Activated CD4-positive, alpha-beta T cell treated with anti-CD3 and anti-CD28 coated beads for 1 hour (primary cell): Measurements from ENCODE around the gene NEGR1.

Experiments
- DNase-seq: peaks from one replicate; pipeline ENCODE4 v3.0.0-alpha.2; 2020

NEGR1 gene

DNA sequence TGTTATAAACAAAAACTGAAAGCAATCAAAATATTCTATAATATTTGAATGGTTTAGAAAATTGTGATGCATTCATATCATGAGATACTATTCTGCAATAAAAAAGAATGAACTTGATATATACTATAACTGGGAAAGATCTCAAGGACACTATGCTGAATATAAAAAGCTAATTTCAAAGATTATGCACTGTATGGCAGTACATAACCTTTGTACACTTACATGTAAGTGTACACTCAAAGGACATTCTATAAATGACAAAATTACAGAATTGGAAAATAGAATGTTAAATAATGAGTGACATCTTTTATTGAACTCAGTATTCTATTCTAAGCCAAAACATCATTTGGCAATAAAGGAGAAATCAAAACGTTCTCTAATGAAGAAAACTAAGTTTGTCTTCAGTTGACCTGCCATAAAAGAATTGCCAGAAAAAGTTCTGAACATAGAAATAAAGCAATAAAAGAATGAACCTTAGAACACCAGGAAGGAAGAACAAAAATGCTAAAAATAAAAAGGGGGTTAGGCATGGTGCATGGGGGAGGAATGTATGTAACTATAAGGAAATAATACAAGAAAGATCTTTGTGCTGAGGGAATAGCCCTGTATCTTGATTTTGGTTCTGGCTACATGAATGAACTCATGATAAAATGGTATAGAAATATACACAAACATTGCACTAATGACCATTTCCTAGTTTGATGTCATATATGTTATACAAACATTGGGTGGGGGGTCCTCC, 519.7 kb downstream of the NEGR1 start:
- no peak for DNase-seq

DNA sequence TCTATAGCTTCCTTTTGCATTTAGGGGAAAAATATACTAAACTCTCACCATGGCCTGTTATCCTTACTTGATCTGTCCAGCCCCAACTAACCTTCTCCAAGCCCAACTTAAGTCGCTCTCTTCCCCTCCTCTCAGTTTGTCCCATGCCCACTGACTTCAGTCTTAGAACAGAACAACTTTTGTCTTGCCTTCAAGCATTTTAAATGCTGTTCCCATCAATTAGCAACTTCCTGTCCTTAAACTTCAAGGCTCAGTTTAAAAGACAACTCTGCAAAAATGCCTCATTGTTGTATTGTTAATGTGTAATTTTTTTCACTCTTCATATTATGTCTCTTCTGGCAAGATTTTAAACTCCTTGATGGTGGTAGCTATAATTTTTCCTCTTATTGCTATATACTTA, 526.9 kb downstream of the NEGR1 start:
- no peak for DNase-seq

GRCh38 chr1:71753746-71754145, 528.6 kb downstream of the NEGR1 start:
- DNase-seq, result no peak

DNA sequence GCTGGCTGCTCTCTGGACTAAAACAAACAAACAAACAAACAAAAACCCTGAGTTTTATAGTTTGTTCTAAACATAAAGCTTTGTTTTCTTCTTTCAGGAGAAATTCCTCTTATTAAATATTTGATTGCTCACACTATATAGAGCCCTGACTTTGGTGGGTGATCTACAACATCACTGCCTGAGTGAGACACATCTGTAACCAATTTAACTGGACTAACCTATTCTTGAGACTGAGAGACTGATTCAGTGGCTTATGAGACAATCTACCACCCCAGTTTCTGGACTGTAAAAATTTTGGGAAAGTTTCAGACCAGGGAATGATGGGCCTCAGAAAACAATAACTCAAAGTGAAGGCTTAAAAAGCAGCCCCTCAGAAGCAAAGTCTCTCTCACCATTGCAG, 537.0 kb downstream of the NEGR1 start:
- no peak for DNase-seq

GRCh38 chr1:71743862-71744261, 538.5 kb downstream of the NEGR1 start:
- DNase-seq, result no peak

- no peak for DNase-seq
These were observed 543.4 kb downstream of the NEGR1 start for GRCh38 chr1:71738910-71739309.

- no peak for DNase-seq
These were observed 544.1 kb downstream of the NEGR1 start for GRCh38 chr1:71738256-71738655.

DNA sequence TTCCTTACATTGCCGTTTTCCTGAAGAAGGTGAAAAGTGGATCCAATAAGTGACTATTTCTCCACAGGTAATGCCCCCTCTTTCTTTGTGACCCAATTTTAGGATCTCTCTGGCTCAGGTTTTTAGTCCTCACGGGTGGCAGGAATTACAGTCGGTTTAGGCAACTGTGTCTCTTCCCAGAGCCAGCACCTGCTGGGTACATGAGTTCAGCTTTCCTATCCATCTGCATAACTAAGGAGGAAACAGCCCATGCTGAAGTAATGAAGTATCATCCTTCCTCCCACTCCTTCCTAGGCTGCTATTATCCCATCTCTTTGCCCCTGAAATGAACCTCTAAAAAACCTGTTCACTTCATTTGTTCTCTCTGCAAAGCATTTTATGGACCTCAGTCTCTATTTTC, 544.6 kb downstream of the NEGR1 start:
- DNase-seq, result no peak

GRCh38 chr1:71733121-71733520, 549.2 kb downstream of the NEGR1 start:
- DNase-seq, result no peak

DNA sequence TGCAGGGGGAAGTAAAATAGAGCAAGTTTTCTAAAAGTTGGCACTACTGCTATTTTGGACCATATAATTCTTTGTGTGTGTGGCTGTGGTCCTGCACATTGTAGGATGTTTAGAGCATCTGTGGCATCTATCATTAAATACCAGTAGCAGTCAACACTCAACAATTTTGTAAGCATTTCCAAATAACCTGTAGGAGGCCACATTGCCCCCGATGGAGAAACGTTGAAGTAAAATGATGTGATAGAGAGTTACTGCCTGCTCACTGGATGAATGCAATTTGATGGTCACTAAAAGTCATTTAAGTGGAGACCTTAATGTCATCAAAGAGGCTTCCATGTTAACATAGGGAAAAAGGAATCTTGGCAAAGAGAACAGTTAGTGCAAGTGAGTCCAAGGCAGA, 560.8 kb downstream of the NEGR1 start:
- DNase-seq, result no peak

GRCh38 chr1:71719330-71719729, 563.0 kb downstream of the NEGR1 start:
- DNase-seq, result no peak

DNA sequence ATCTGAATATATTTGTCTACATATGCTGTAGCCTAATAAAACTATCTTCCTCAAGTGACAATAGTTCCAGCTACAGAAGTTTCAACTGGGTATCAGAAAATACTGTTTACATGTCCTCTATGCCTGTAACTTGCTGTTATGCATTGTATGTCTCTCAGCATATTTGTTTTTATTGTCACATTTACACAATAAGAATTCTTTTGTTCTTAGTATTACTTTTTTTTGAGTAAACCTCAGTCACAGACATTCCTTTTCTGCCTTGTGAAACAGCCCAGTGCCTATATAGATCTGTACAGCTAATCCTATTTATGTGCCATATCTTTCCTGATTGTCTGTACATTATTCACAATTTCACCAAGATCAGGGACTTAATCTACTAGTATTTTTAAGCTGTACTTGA, 565.2 kb downstream of the NEGR1 start:
- no peak for DNase-seq

- no peak for DNase-seq
These were observed 570.9 kb downstream of the NEGR1 start for GRCh38 chr1:71711456-71711855.

DNA sequence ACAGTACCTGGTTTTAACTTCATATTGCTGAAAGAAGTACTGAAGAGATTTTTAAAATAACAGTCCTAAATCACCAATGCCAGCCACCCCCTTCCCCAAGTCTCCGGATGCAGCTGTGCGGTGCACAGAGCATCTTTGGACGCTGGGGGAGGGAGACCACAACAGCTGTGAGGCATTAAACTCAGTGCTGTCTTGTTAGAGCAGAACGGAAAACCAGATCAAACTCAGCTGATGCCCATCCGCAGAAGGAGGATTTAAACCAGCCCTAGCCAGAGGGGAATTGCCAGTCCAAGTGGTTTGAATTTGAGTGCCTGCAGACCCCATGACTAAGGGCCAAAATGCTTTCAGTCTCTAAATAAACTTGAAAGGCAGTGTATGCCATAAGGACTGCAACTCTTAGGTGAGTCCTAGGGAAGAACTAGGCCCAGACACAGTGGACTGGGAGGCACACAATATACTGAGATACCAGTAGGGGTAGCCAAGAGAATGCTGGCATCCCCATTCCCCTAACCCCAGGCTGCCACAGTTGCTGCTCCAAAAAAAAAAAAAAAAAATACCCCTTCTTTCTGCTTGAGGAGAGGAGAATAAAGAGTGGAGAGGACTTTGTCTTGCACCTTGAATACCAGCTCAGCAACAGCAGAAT, 576.2 kb downstream of the NEGR1 start:
- DNase-seq, result no peak

DNA sequence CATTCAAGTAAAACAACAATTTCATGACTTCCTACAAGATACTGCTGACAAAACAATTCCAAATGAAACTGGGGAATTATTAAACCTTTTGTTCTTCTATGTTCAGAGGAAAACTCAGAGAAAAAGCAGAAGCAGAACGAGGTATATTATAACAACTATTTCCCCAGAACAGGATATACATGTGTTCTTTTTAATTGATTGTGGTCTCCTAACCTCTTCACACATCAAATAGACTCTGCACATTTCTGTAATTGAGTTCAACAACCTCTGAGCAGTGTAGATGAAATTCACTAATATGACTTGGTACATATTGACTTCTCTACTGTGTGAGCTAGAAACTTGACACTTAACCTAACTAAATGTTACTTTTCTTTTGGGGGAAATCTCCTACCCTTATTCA, 584.2 kb downstream of the NEGR1 start:
- no peak for DNase-seq

- DNase-seq, result no peak
These were observed 586.5 kb downstream of the NEGR1 start for GRCh38 chr1:71695821-71696220.

DNA sequence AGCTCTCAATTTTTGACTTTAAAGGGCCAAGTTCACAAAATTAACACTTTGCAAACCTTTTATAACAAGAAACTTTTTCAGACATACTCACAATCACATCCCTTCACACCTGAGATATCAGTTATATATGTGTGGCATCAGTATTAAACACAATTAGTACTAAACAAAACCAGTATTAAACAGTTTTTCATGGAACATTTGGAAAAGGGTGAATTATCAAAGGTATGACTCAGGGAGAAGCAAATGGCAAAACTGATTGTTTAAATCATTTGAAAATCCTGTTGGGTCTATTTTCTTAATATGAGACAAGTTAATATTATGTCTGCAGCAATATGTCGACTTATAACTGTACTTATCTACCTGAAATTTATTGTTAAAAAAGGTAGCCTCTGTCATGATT, 587.3 kb downstream of the NEGR1 start:
- no peak for DNase-seq

DNA sequence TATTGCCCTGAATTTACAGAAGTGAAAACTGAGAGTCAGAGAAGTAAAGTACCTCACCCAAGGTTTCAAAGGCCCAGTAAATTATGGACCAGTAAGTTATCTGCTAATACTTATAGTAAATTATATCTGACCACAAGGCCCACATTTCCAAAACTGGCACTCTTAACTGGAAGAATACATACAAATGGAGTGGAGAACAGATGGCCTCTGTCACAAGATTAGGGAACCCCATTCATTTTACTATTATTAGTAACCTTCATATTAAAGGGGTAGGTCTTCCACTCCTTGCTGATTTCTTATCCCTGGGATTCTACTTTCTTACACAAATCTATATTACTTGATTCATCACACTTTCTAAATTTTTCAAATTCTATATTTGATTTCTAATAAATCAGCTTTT, 588.8 kb downstream of the NEGR1 start:
- no peak for DNase-seq

GRCh38 chr1:71689635-71690034, 592.7 kb downstream of the NEGR1 start:
- no peak for DNase-seq

DNA sequence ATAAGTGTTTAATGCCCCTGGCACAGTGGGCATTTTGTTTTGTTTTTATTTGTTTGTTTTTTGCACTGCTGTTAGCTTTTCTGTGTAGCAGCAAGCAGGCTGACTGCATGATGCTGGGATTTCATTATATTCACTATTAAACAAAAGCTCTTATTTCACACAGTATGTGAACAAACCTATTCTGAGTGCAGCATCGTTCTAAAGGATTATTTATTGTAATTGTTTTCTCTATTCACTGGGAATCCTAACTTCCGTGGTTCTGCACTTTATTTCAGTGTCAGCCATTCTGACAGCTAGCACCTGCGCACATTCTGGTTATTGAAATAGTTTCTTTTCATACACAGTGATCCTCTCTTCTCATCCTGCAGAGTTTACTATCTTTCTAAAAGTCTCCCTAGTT, 595.0 kb downstream of the NEGR1 start:
- DNase-seq, result no peak

DNA sequence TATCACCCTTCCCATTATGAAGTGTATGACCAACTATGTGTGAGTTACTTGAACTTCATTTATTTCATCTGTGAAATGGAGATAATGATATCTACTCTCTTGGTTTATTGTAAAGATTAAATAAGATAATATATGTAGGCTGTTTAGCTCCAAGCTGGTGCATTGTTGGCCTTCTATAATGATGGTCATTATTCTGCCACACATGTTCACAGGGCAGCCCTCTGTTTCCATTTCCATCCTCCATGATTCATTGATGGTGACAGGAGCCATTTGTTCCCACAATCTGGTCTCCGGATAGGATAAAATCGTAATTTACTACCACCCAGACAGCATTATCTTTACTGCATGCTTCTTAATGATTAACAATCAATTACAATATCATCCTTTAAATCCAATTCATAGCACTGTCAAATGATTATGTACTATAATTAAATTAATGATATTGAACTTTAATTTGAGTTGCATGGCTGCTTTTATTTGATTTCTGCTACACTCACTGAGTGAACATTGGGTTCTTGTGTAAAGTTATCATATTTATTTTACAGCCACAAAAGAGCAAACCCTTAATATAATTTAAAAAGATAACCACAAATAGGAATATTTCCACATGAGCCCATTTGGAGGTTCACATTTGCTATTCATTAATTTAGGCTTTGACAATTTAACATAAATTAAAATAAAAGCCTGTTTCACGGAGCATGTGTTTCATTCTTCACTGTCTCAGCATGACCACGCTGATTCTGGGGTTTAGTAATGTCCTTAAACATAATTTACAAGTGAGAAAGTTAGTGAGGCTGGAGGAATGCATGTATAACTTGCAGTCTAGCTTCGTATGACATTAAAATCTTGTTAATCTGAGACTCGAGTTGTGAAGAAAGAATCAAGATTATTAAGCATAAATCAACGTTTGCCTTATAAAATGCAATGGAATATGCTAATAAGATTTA, 605.1 kb downstream of the NEGR1 start:
- no peak for DNase-seq

DNA sequence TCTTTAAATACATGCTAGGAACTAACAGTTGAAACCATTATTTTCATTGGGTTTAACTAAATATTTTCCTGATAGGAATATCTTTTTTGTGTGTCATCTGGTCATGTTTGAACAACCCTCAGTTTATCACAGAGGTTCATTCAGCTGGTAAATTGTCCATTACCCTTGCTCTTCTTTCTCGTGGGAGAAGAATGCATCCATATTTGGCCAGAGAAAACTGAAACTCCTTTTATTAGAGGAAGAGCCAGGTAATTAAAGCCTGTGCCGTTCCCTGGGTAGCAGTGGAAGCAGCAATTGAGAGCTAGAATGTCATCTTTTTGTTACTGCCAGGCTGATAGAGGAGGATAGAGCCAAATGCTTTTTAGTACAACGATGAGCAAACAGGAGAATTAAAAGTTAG, 614.3 kb downstream of the NEGR1 start:
- no peak for DNase-seq

GRCh38 chr1:71667216-71667615, 615.1 kb downstream of the NEGR1 start:
- DNase-seq, result no peak

DNA sequence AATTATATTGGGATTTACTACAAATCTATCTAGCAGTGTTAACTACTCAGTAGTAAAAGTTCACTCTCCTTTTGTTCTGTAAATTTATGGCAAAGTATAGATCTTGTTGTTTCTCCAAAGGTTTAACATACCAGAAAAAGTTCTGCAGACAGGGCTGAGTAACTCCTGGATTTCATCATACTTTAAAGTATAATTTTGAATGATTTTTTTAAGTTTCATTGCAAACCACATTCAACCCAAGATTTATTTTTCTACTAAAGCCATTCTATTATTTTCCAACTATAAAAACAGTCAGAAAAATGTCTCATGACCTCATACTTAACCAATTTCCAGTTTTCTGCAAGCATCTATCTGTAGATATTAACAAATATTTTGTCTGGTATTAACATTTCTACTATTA, 615.7 kb downstream of the NEGR1 start:
- no peak for DNase-seq
